ENCODE results near the gene PCSK9. TPM values are rescaled to one million over a fixed set of nuclear protein-coding genes. Genes with fewer than 3 reads are reported as not detected.

PCSK9 gene
- total RNA-seq, 4 donors from 2014 or later: 0.07 TPM; not detected in 3

DNA sequence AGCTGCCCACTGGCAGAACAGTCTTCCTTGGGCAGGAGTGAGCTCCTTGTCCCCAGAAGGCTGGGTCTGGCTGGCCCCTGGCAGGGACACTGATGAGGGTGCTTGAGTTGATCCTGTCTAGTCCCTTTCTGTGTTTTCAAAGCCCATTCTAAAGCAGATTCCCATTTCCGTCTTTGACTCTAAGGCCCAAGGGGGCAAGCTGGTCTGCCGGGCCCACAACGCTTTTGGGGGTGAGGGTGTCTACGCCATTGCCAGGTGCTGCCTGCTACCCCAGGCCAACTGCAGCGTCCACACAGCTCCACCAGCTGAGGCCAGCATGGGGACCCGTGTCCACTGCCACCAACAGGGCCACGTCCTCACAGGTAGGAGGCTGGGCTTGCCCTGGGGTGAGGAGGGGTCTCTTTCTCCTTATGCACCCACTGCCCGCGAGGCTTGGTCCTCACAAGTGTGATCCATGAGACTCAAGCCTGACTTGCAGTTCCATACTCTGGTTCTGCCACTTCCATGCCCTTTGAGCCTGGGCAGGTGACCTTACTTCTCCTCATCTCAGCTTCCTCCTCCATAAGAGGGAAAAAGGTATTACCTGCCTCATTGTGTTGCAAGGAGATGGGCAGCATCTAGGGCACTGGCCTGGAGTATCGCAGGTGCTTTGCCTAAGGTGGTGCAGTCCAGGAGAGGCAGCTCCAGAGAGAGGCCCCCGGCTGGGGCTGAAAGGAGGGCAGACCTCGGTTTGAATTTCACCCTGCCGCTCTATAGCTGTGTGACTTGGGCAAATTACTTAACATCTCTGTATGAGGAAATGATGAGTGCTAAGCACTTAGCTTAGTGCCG, 20.2 kb downstream of the PCSK9 start:
- H3K4me1 ChIP-seq: peaks cover 13 to 16% of the 10 kb centered on the region in 2 donors
- in situ Hi-C loops (cut with MboI; ENCODE audit: low sequenced_read_pairs in 4 of 4) (no loop called here), intact Hi-C loops (cut with DNase I; ENCODE audit: low total_unique reads) (no loop called here)
- ATAC-seq (no peak), DNase-seq (no peak)
- H3K36me3 ChIP-seq: no peaks in the 10 kb centered on the region
- TF ChIP-seq, protein P1, sequence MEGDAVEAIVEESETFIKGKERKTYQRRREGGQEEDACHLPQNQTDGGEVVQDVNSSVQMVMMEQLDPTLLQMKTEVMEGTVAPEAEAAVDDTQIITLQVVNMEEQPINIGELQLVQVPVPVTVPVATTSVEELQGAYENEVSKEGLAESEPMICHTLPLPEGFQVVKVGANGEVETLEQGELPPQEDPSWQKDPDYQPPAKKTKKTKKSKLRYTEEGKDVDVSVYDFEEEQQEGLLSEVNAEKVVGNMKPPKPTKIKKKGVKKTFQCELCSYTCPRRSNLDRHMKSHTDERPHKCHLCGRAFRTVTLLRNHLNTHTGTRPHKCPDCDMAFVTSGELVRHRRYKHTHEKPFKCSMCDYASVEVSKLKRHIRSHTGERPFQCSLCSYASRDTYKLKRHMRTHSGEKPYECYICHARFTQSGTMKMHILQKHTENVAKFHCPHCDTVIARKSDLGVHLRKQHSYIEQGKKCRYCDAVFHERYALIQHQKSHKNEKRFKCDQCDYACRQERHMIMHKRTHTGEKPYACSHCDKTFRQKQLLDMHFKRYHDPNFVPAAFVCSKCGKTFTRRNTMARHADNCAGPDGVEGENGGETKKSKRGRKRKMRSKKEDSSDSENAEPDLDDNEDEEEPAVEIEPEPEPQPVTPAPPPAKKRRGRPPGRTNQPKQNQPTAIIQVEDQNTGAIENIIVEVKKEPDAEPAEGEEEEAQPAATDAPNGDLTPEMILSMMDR (IDR thresholded peaks at IDR 0.05 in 4 of 5, conservative IDR thresholded peaks at IDR 0.05 in 1 of 5): no peak
- TF ChIP-seq POLR2A (IDR thresholded peaks at IDR 0.05): no peak
- no peaks in the 10 kb centered on the region for H3K9me3 ChIP-seq
- H3K27me3 ChIP-seq: no peaks in the 10 kb centered on the region
- H3K4me3 ChIP-seq: no peak overlapping the region
- H3K27ac ChIP-seq: no peak overlapping the region

DNA sequence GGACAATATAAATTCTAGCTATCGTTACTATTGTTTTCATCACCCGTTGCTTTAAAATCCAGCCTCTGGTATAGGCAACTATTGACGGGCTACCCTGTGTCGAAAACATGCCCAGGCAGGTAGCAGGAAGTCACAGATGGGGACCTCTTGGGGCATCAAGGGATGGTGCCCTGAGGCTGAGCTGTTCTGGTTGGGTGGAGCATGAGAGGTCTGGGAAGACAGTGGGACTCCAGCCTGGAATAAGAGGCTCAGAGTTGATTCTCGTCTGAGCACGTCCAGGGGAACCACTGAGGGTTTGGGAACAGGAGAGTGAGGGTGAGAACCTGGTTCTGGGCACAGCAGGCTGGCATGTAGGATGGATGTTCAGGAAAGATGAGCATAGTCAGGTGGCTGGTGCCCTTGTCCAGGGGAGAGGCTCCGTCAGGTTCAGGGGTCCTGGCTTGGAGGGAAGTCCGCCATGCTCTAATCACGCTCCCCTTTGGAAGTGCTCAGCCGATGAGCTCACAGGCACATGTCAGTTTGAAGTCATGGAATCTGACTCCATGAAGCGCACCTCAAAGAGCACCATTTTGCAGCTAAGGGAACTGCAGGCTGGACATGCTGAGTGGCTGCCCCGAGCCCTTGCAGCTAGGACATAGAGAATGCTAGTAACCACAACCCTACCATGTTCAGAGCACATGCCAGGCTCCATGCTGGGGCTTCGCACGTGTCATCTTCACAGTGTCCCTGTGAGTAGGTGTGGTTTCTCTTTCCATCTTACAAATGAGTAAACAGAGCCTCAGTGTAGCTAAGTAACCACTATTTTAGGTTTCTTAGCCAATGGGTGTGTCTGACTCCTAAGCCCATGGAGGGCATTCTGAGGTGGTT, 21.0 kb downstream of the PCSK9 start:
- ATAC-seq: no peak
- Histone ChIP-seq H3K4me1 (peaks cover 17 to 19% of the 10 kb centered on the region in 2 donors), H3K27me3 (no peaks in the 10 kb centered on the region), H3K36me3 (no peaks in the 10 kb centered on the region), H3K27ac (no peak overlapping the region), H3K9me3 (no peaks in the 10 kb centered on the region), H3K4me3 (no peak overlapping the region)
- in situ Hi-C loops (cut with MboI; ENCODE audit: low sequenced_read_pairs in 4 of 4) (no loop called here), intact Hi-C loops (cut with DNase I; ENCODE audit: low total_unique reads) (no loop called here)
- DNase-seq: no peak
- no peak for TF ChIP-seq POLR2A (IDR thresholded peaks at IDR 0.05)
- TF ChIP-seq, protein P1 (IDR thresholded peaks at IDR 0.05 in 4 of 5, conservative IDR thresholded peaks at IDR 0.05 in 1 of 5): no peak

DNA sequence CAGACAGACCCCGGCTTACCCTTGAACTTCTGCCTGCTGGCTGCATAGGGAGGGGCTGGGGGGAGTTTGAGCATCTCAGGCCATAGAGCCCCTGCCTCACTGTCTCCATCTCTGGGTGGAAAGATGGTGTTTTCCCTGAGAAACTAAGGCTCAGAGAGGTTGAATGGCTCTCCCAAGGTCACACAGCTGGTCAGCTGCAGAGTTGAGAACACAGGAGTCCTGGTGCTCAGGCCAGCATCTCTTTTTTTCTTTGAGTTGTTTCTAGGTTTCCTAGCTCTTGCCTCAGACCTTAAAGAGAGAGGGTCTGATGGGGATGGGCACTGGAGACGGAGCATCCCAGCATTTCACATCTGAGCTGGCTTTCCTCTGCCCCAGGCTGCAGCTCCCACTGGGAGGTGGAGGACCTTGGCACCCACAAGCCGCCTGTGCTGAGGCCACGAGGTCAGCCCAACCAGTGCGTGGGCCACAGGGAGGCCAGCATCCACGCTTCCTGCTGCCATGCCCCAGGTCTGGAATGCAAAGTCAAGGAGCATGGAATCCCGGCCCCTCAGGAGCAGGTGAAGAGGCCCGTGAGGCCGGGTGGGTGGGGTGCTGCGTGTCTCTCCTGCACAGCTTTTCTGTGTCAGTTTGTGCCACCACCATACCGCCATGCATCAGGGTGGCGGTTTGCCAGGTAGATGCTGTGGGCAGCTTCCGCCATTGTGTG, 21.8 kb downstream of the PCSK9 start:
- H3K27ac ChIP-seq: no peak overlapping the region
- no peaks in the 10 kb centered on the region for H3K36me3 ChIP-seq
- no peaks in the 10 kb centered on the region for H3K27me3 ChIP-seq
- intact Hi-C loops (cut with DNase I; ENCODE audit: low total_unique reads): no loop called here
- TF ChIP-seq, protein P1 (IDR thresholded peaks at IDR 0.05 in 4 of 5, conservative IDR thresholded peaks at IDR 0.05 in 1 of 5): no peak
- no peak for TF ChIP-seq POLR2A (IDR thresholded peaks at IDR 0.05)
- no peak overlapping the region for H3K4me3 ChIP-seq
- in situ Hi-C loops (cut with MboI; ENCODE audit: low sequenced_read_pairs in 4 of 4): no loop called here
- no peaks in the 10 kb centered on the region for H3K9me3 ChIP-seq
- ATAC-seq (no peak), DNase-seq (no peak)
- peaks cover 20 to 21% of the 10 kb centered on the region in 2 donors for H3K4me1 ChIP-seq

DNA sequence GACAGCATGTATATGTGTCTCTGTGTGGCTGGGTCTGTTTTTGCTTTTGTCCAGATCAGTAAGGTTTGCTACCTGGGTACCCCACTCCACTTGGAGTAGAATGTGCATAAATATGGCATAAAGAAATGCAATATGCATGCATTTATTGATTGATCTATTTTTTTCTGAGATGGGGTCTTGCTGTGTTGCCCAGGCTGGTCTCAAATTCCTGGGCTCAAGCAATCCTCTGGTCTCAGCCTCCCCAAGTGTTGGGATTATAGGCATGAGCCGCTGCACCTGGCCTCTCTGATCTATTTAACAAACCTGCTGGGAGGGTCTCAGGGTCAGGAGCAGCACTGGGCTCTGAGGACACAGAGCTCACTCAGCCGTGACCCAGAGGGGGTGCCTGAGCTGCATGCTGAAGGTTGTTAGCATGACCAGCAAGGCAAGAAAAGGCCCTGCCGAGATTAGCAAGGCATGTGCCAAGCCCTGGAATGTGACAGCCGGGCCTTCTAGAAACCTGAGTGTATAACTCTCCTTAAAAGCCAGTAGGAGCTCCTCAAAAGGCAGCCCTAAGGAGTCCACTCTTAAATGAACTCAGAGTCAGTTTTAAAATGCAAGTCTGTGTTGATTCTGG, 22.5 kb downstream of the PCSK9 start:
- H3K36me3 ChIP-seq: no peaks in the 10 kb centered on the region
- no peaks in the 10 kb centered on the region for H3K9me3 ChIP-seq
- no peak for DNase-seq
- TF ChIP-seq POLR2A (IDR thresholded peaks at IDR 0.05): no peak
- TF ChIP-seq, protein P1 (IDR thresholded peaks at IDR 0.05 in 4 of 5, conservative IDR thresholded peaks at IDR 0.05 in 1 of 5): no peak
- intact Hi-C loops (cut with DNase I; ENCODE audit: low total_unique reads) (no loop called here), in situ Hi-C loops (cut with MboI; ENCODE audit: low sequenced_read_pairs in 4 of 4) (no loop called here)
- H3K27me3 ChIP-seq: no peaks in the 10 kb centered on the region
- no peak for ATAC-seq
- peaks cover 26 to 27% of the 10 kb centered on the region in 2 donors for H3K4me1 ChIP-seq
- H3K4me3 ChIP-seq: no peak overlapping the region
- H3K27ac ChIP-seq: no peak overlapping the region

All from gastrocnemius medialis (tissue), 4 donors.